HepG2 (cell line): ENCODE results near the gene PTPN14. TPM values are rescaled to one million over a fixed set of nuclear protein-coding genes. Genes with fewer than 3 reads are reported as not detected.

ENCODE experiments used
- ATAC-seq: fragments of 200-7000 bp; cut with Tn5 transposase; 3 replicates; pipeline ENCODE4 v1.9.1; 2020; ENCODE audit warnings: mild to moderate bottlenecking, moderate library complexity
- BruUV-seq: library from RNA; stranded (reverse); fragments of 400-500 nt; replicated peaks from 2 replicates; lab custom pipeline; 2021; lab: Mats Ljungman, UMichigan
- CTCF ChIA-PET: fragments of 300-600 bp; formaldehyde crosslinking; extraction: SDS; loops from one replicate; lab custom pipeline; 2021; ENCODE audit warnings: low total read pairs, inconsistent platforms, low intra/inter-chr PET ratio; lab: Yijun Ruan, JAX
- POLR2A ChIA-PET: fragments of 350-600 bp; sonication (Branson Sonifier 250); formaldehyde crosslinking; loops from one replicate; lab custom pipeline; 2020; ENCODE audit warnings: antibody characterized with exemption, inconsistent platforms; lab: Yijun Ruan, JAX
- DNase-seq: peaks from one replicate; pipeline ENCODE4 v3.0.0-alpha.2; 2015; ENCODE audit warnings: low spot score
- FAIRE-seq: peaks from 3 replicates; lab custom pipeline; 2011; peaks lifted over from hg19 to GRCh38; lab: Jason Lieb, UNC
- H2AFZ ChIP-seq: one replicate; pipeline ENCODE4 v1.6.1; 2011; ENCODE audit warnings: low read length, inconsistent platforms
- H3K27ac ChIP-seq: fragments of 300-600 bp; 3 replicates; pipeline ENCODE4 v1.8.0; 2011; ENCODE audit warnings: mixed run types, mild to moderate bottlenecking, mixed read lengths, low read length, inconsistent platforms; ENCODE audit not compliant: insufficient read depth; ENCODE audit errors: extremely low read length
- H3K27me3 ChIP-seq, 2 experiments: fragments of 200-600 bp in 1 of 2; 2 replicates in 1 of 2; 3 replicates in 1 of 2; pipeline versions ENCODE4 v1.6.0 to v1.8.0; 2011; ENCODE audit warnings: low read length in 2 of 2, mild to moderate bottlenecking in 2 of 2, moderate library complexity in 2 of 2, inconsistent platforms in 1 of 2; ENCODE audit not compliant: insufficient read depth in 2 of 2, control insufficient read depth in 1 of 2
- H3K36me3 ChIP-seq, 2 experiments: fragments of 200-600 bp in 1 of 2; replicated peaks in 1 of 2; 2 replicates in 1 of 2; 3 replicates in 1 of 2; pipeline versions ENCODE4 v1.5.1 to v1.8.0; 2011; ENCODE audit warnings: low read length in 2 of 2, inconsistent platforms in 1 of 2; ENCODE audit not compliant: insufficient read depth in 2 of 2, control insufficient read depth in 1 of 2
- H3K4me1 ChIP-seq: 2 replicates; pipeline ENCODE4 v1.5.1; 2012; ENCODE audit warnings: low read length, inconsistent platforms; ENCODE audit not compliant: insufficient read depth
- H3K4me2 ChIP-seq: 2 replicates; pipeline ENCODE4 v1.6.0; 2011; ENCODE audit warnings: low read depth, low read length, inconsistent platforms
- H3K4me3 ChIP-seq, 3 experiments: fragments of 200-600 bp in 1 of 3; sonication (generic), shearing (Covaris generic) in 1 of 3; replicated peaks in 1 of 3; 2 replicates each; pipeline ENCODE4 v1.5.1; 2011 to 2016; ENCODE audit warnings: low read length in 3 of 3, inconsistent platforms in 2 of 3, low read depth in 2 of 3, mild to moderate bottlenecking in 2 of 3, control low read depth in 1 of 3, mixed read lengths in 1 of 3; ENCODE audit not compliant: insufficient read depth in 1 of 3
- H3K79me2 ChIP-seq: one replicate; pipeline ENCODE4 v1.6.1; 2011; ENCODE audit warnings: low read length, inconsistent platforms; ENCODE audit not compliant: insufficient read depth
- H3K9ac ChIP-seq: 2 replicates; pipeline ENCODE4 v1.6.0; 2011; ENCODE audit warnings: mild to moderate bottlenecking, low read depth, low read length, inconsistent platforms; ENCODE audit not compliant: insufficient read depth
- H3K9me3 ChIP-seq: 2 replicates; pipeline ENCODE4 v1.5.1; 2012; ENCODE audit warnings: mild to moderate bottlenecking, low read length
- H4K20me1 ChIP-seq: 2 replicates; pipeline ENCODE4 v1.6.0; 2011; ENCODE audit warnings: inconsistent platforms, mild to moderate bottlenecking, low read length, moderate library complexity; ENCODE audit not compliant: insufficient read depth
- AKNA ChIP-seq: sonication (generic); formaldehyde crosslinking; IDR thresholded peaks from 2 replicates; pipeline ENCODE4 v1.4.0; 2020; ENCODE audit warnings: missing genetic modification reagents, borderline replicate concordance
- FUBP1 ChIP-seq: sonication (generic); formaldehyde crosslinking; IDR thresholded peaks from 2 replicates; pipeline ENCODE4 v1.5.1; 2020; ENCODE audit warnings: missing genetic modification reagents, mild to moderate bottlenecking, borderline replicate concordance
- PAF1 ChIP-seq: IDR thresholded peaks from 2 replicates; pipeline ENCODE4 v1.6.1; 2016; ENCODE audit warnings: missing genetic modification reagents, missing compliant biosample characterization
- SMARCC2 ChIP-seq: fragments of 450-650 bp; IDR thresholded peaks from 2 replicates; pipeline ENCODE4 v1.6.1; 2017; ENCODE audit warnings: antibody characterized with exemption, mild to moderate bottlenecking
- TP53 ChIP-seq: sonication (generic); formaldehyde crosslinking; conservative IDR thresholded peaks from 2 replicates; pipeline ENCODE4 v1.4.0; 2020; ENCODE audit warnings: missing genetic modification reagents
- ZNF788 ChIP-seq: sonication (generic); formaldehyde crosslinking; IDR thresholded peaks from 2 replicates; pipeline ENCODE4 v1.5.0; 2020; ENCODE audit warnings: mild to moderate bottlenecking, missing genetic modification reagents, borderline replicate concordance
- WGBS: methylation state at CpG from one replicate; pipeline ENCODE4 v1.1.6; 2017; ENCODE audit warnings: low lambda C conversion rate; 5-methylcytosine and 5-hydroxymethylcytosine counted together
- in situ Hi-C: cut with HindIII; loops from 2 replicates; pipeline ENCODE4 v1.10.0; 2017; ENCODE audit warnings: low pct_unique_long_range_greater_than_20kb; ENCODE audit not compliant: extremely low pct_ligation_motif_present
- intact Hi-C: fragments of 100-400 bp; cut with micrococcal nuclease; formaldehyde crosslinking; loops from one replicate; pipeline ENCODE4 v1.10.0; 2022; ENCODE audit not compliant: unreplicated experiment
- polyA plus RNA-seq, 8 experiments: library from polyadenylated mRNA; depleted of rRNA in 3 of 8; stranded (reverse) in 7 of 8; unstranded in 1 of 8; fragments of >200 nt; fragmentation: Illumina TruSeq in 4 of 8; extraction: Trizol in 4 of 8; gene quantifications; 2 replicates each; pipeline versions ENCODE4 v1.2.1 to v1.2.3, GENCODE V29; 2011 to 2016; ENCODE audit warnings: low read depth in 4 of 8, missing spikeins in 1 of 8, mixed read lengths in 1 of 8; ENCODE audit not compliant: insufficient read depth in 1 of 8
- total RNA-seq, 5 experiments: library from RNA; depleted of rRNA; stranded (reverse); fragments of >200 nt; fragmentation: Illumina TruSeq; extraction: Trizol; gene quantifications; 2 replicates each; pipeline ENCODE4 v1.2.3, GENCODE V29; 2016; ENCODE audit warnings: low read depth in 1 of 5

Gene PTPN14
- total and polyA plus RNA-seq, 2 of the 13 experiments (the other 11 are each of a cell fraction or from before 2014, with no cell fraction given), result 3.9 to 4.7 TPM

- no peak overlapping the region for H3K4me2 ChIP-seq
- H3K27me3 ChIP-seq, result no peaks in the 10 kb centered on the region
- ChIA-PET POLR2A (no interaction called here), CTCF (no interaction called here)
- WGBS, result 97% methylated on average over 5 of the region's 5 CpGs
- in situ Hi-C loops (no loop called here), intact Hi-C loops (loop anchor here (10.0 kb wide), 1 partner anchor 1197 kb away; no protein-coding TSS in a partner anchor)
- BruUV-seq, result no TSS peak
- no peaks in the 10 kb centered on the region; the same call in 1 of the 2 replicates for H4K20me1 ChIP-seq
- TF ChIP-seq SMARCC2, result no peak
- no peak for TF ChIP-seq TP53 (CRISPR knock-in tag)
- no peak for TF ChIP-seq ZNF788 (CRISPR knock-in tag)
- no peak for TF ChIP-seq PAF1
- no peak for TF ChIP-seq FUBP1 (CRISPR knock-in tag)
- TF ChIP-seq AKNA (CRISPR knock-in tag), result no peak
- FAIRE-seq, result no peak
- no peak overlapping the region for H3K9ac ChIP-seq
- H2AFZ ChIP-seq, result no peak overlapping the region
- ATAC-seq, result no peak
- H3K9me3 ChIP-seq, result no peaks in the 10 kb centered on the region
- H3K27ac ChIP-seq, result no peak overlapping the region
- no peak for DNase-seq
- H3K4me3 ChIP-seq, result no peak overlapping the region
- H3K79me2 ChIP-seq, result no peaks in the 10 kb centered on the region
- peaks cover 30% of the 10 kb centered on the region for H3K4me1 ChIP-seq
- H3K36me3 ChIP-seq, result peaks cover 11 to 56% of the 10 kb centered on the region in 2 experiments
Measured at GRCh38 chr1:214321705-214322453, 229.5 kb downstream of the PTPN14 start.
